Esophagus squamous epithelium (tissue), 5 donors: Measurements from ENCODE around the gene RRM2. TPM values are rescaled to one million over a fixed set of nuclear protein-coding genes. Genes with fewer than 3 reads are reported as not detected.

Source experiments
- DNase-seq: peaks from one replicate; lab custom pipeline; 2025; lab: John Stamatoyannopoulos, UW
- H3K27ac ChIP-seq, 4 donors: fragments of 200-600 bp; sonication (generic); one replicate each; pipeline ENCODE4 v1.5.1; 2016 to 2019; ENCODE audit warnings: mild to moderate bottlenecking in 1 of 4
- H3K27me3 ChIP-seq, 4 donors: fragments of 200-600 bp; sonication (generic); 1 replicate in 3 of 4; 2 replicates in 1 of 4; pipeline versions ENCODE4 v1.5.1 to v1.6.0; 2017 to 2021; ENCODE audit warnings: antibody characterized with exemption in 1 of 4
- H3K36me3 ChIP-seq, 3 donors: fragments of 200-600 bp; sonication (generic); one replicate each; pipeline ENCODE4 v1.5.1; 2016 to 2019
- H3K4me1 ChIP-seq, 3 donors: fragments of 200-600 bp; sonication (generic); one replicate each; pipeline ENCODE4 v1.5.1; 2017 to 2019
- H3K4me3 ChIP-seq, 4 donors: fragments of 200-600 bp; sonication (generic); 1 replicate in 3 of 4; 2 replicates in 1 of 4; pipeline ENCODE4 v1.5.1; 2016 to 2019; ENCODE audit warnings: mild to moderate bottlenecking in 2 of 4, moderate library complexity in 1 of 4
- H3K9me3 ChIP-seq, 3 donors: fragments of 200-600 bp; sonication (generic); one replicate each; pipeline ENCODE4 v1.5.1; 2016 to 2019
- POLR2A ChIP-seq, 4 donors: fragments of 450-650 bp; IDR thresholded peaks; one replicate each; pipeline ENCODE4 v1.6.1; 2017; ENCODE audit warnings: antibody characterized with exemption in 4 of 4, mild to moderate bottlenecking in 4 of 4, moderate library complexity in 3 of 4
- WGBS, 2 donors: methylation state at CpG; one replicate each; pipeline ENCODE4 v1.1.5; 2018; 5-methylcytosine and 5-hydroxymethylcytosine counted together
- intact Hi-C: fragments of 100-400 bp; cut with DNase I; formaldehyde crosslinking; loops from one replicate; pipeline ENCODE4 v1.15.0; 2022
- total RNA-seq, 4 donors: library from RNA; depleted of rRNA; stranded (reverse); fragments of >200 nt; gene quantifications; one replicate each; pipeline ENCODE4 v1.1.0, GENCODE V29; 2016
- TF ChIP-seq, protein P1 (sequence below), 6 experiments: fragments of 450-650 bp in 4 of 6; fragments of 200-600 bp in 2 of 6; sonication (generic) in 2 of 6; IDR thresholded peaks; one replicate each; pipeline ENCODE4 v1.5.1; 2016 to 2019; ENCODE audit warnings: antibody characterized with exemption in 6 of 6, mild to moderate bottlenecking in 4 of 6, moderate library complexity in 4 of 6
- donor health status: DM: yes; HTN: yes; CAD: no.

The RRM2 gene
- total RNA-seq, 4 donors from 2014 or later, result 16.2 to 65.1 (median 41.7) TPM

DNA sequence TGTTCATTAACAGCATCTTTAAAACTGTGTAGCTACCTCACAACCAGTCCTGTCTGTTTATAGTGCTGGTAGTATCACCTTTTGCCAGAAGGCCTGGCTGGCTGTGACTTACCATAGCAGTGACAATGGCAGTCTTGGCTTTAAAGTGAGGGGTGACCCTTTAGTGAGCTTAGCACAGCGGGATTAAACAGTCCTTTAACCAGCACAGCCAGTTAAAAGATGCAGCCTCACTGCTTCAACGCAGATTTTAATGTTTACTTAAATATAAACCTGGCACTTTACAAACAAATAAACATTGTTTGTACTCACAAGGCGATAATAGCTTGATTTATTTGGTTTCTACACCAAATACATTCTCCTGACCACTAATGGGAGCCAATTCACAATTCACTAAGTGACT is 7.0 kb downstream of the RRM2 start:
- Histone ChIP-seq H3K27ac (no peak overlapping the region), H3K27me3 (no peaks in the 10 kb centered on the region), H3K4me3 (no peak overlapping the region), H3K36me3 (peaks cover 0 to 4% (median 0%) of the 10 kb centered on the region in 3 donors), H3K9me3 (no peaks in the 10 kb centered on the region), H3K4me1 (peaks cover 0 to 21% (median 4%) of the 10 kb centered on the region in 3 donors)
- TF ChIP-seq, protein P1, sequence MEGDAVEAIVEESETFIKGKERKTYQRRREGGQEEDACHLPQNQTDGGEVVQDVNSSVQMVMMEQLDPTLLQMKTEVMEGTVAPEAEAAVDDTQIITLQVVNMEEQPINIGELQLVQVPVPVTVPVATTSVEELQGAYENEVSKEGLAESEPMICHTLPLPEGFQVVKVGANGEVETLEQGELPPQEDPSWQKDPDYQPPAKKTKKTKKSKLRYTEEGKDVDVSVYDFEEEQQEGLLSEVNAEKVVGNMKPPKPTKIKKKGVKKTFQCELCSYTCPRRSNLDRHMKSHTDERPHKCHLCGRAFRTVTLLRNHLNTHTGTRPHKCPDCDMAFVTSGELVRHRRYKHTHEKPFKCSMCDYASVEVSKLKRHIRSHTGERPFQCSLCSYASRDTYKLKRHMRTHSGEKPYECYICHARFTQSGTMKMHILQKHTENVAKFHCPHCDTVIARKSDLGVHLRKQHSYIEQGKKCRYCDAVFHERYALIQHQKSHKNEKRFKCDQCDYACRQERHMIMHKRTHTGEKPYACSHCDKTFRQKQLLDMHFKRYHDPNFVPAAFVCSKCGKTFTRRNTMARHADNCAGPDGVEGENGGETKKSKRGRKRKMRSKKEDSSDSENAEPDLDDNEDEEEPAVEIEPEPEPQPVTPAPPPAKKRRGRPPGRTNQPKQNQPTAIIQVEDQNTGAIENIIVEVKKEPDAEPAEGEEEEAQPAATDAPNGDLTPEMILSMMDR (IDR thresholded peaks at IDR 0.05), result no peak
- no peak for TF ChIP-seq POLR2A (IDR thresholded peaks at IDR 0.05)
- intact Hi-C loops, result loop anchor here (5.0 kb wide), 1 partner anchor 303 kb away; no protein-coding TSS in a partner anchor
- 74 to 85% methylated on average over 3 of the region's 3 CpGs for WGBS, 2 donors
- DNase-seq, result no peak

DNA sequence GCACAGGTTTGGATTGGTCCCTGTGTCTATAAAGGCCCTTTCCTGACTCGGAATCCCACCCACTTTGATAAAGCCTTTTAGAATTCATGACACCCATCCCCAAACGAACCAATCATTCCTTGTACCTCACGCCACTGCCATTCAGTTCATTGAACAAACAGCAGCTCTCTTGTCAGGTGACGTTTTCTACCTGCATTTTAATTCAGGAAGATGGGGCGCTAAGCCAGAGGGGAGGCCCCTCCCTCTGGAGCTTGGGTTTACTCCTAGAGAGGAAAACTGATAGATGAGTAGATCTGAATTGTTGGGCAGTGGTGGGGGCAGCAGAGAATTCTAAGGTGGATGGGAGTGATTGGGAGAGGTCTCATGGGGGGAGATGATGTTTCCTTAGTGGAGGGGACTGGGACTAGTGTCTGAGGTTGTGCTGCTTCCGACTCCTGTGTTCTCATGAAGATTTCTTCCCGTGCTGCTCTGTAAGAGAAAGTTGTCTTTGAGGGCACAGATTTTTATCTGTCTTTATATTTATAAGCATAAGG is 9.6 kb downstream of the RRM2 start:
- DNase-seq, result no peak
- no peak overlapping the region for H3K27ac ChIP-seq
- H3K4me1 ChIP-seq, result peaks cover 0 to 8% (median 0%) of the 10 kb centered on the region in 3 donors
- H3K4me3 ChIP-seq, result no peak overlapping the region
- TF ChIP-seq, protein P1 (IDR thresholded peaks at IDR 0.05), result no peak
- TF ChIP-seq POLR2A (IDR thresholded peaks at IDR 0.05), result no peak
- H3K36me3 ChIP-seq, result peaks cover 0 to 4% (median 0%) of the 10 kb centered on the region in 3 donors
- WGBS, 2 donors, result 84 to 86% methylated on average over 6 to 7 of the region's 7 CpGs
- H3K27me3 ChIP-seq, result no peaks in the 10 kb centered on the region
- H3K9me3 ChIP-seq, result no peaks in the 10 kb centered on the region
- intact Hi-C loops, result loop anchor here (5.0 kb wide), 1 partner anchor 280 kb away; no protein-coding TSS in a partner anchor

DNA sequence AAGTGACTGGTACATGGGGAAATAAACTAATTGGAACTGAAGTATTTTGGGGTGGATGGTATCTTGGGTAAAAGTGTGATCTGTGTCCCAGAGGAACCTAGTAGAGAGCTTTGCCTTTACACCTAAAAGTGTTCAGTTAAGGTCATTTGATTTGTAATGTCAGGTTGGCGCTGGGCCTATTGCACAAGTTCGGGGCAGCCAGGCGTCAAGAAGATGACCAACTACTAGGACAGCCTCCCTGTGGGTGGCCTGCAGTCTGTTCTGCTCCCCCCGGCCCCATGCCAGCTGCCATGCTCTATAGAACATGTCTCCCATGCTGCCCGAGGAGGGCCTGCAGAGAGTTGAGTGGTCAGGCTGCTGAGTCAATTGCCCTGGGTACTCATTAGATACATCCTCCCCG is 10.1 kb downstream of the RRM2 start:
- H3K4me3 ChIP-seq, result no peak overlapping the region
- H3K36me3 ChIP-seq, result peaks cover 0 to 4% (median 0%) of the 10 kb centered on the region in 3 donors
- intact Hi-C loops, result loop anchor here (5.0 kb wide), 1 partner anchor 280 kb away; no protein-coding TSS in a partner anchor
- no peaks in the 10 kb centered on the region for H3K27me3 ChIP-seq
- no peak overlapping the region for H3K27ac ChIP-seq
- TF ChIP-seq, protein P1 (IDR thresholded peaks at IDR 0.05), result no peak
- TF ChIP-seq POLR2A (IDR thresholded peaks at IDR 0.05), result no peak
- H3K9me3 ChIP-seq, result no peaks in the 10 kb centered on the region
- WGBS, 2 donors, result 84 to 96% methylated on average over 5 to 6 of the region's 6 CpGs
- DNase-seq, result no peak
- H3K4me1 ChIP-seq, result peaks cover 0 to 13% (median 4%) of the 10 kb centered on the region in 3 donors

DNA sequence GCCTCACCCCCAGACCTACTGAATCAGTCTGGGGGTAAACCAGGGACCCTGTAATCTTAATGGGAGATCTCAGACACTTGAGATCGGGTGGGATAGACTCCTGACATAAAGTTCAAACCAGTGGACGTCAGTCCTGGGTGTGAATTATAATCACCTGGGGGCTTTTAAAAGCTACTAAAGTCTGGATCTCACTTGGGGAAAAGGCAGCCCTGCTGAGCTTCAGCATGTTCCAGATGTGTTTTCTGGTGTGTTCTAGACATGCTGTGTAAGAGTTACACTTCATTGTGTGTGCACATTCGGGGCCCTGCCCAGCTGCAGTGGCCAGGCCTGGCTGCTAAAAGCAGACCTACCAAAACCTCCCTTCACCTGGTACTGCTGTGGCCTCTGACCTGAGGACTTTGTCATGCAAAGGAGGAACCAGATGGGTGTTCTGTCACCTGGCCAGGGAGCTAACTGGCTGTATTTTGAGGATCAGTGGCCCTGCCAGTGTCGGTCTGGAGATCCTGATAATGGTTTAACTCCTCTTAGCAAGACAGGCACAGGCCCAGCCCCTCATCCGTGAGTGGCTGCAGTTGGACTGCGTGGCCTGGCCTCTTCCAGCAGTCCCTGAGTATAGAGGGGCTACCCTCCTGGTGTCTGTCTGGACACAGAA is 10.6 kb downstream of the RRM2 start:
- DNase-seq, result no peak

More for the DNA sequence above, 10.6 kb downstream of the RRM2 start:
- Histone ChIP-seq H3K36me3 (peaks cover 0 to 4% (median 0%) of the 10 kb centered on the region in 3 donors), H3K9me3 (no peaks in the 10 kb centered on the region), H3K4me1 (peaks cover 0 to 14% (median 5%) of the 10 kb centered on the region in 3 donors), H3K4me3 (no peak overlapping the region), H3K27me3 (no peaks in the 10 kb centered on the region), H3K27ac (no peak overlapping the region)
- TF ChIP-seq, protein P1 (IDR thresholded peaks at IDR 0.05), result no peak
- TF ChIP-seq POLR2A (IDR thresholded peaks at IDR 0.05), result no peak
- intact Hi-C loops, result loop anchor here (5.0 kb wide), 1 partner anchor 279 kb away; no protein-coding TSS in a partner anchor
- 95 to 96% methylated on average over 3 to 4 of the region's 6 CpGs for WGBS, 2 donors
